Measurements from ENCODE around the gene ING3. TPM values are rescaled to one million over a fixed set of nuclear protein-coding genes. Genes with fewer than 3 reads are reported as not detected.

The ING3 gene
- total RNA-seq, 1 experiment from 2014 or later: 23.1 TPM

- H3K27ac Mint-ChIP-seq: no peak overlapping the region
- Histone ChIP-seq H4K91ac (ENCODE audit: insufficient read length, low read depth, low read length) (no peak overlapping the region), H4K5ac (ENCODE audit: insufficient read length, low read depth, low read length) (no peak overlapping the region), H3K79me1 (ENCODE audit: insufficient read depth, low read depth, low read length, poor library complexity, severe bottlenecking) (no peaks in the 10 kb centered on the region), H2BK12ac (ENCODE audit: insufficient read length, low read depth, low read length) (no peak overlapping the region), H3K27me3 (ENCODE audit: insufficient read depth, low read length) (no peaks in the 10 kb centered on the region), H2BK120ac (ENCODE audit: low read depth, low read length, poor library complexity, severe bottlenecking) (no peak overlapping the region), H4K8ac (replicated peaks; ENCODE audit: insufficient read length, low read depth, low read length) (no peak overlapping the region), H2BK20ac (ENCODE audit: low read depth, low read length, poor library complexity, severe bottlenecking) (no peak overlapping the region), H3K4me1 (ENCODE audit: insufficient read depth, low read length) (no peaks in the 10 kb centered on the region), H3K9ac (ENCODE audit: extremely low read depth, insufficient read length, low read length) (no peak overlapping the region), H3K27ac (ENCODE audit: insufficient read length, low read depth, low read length) (no peak overlapping the region), H3K4ac (ENCODE audit: low read depth, low read length) (no peak overlapping the region), H3K79me2 (ENCODE audit: insufficient read depth, low read length) (no peaks in the 10 kb centered on the region), H2BK5ac (ENCODE audit: insufficient read length, low read length) (no peak overlapping the region), H3K56ac (ENCODE audit: insufficient read length, low read depth, low read length) (no peak overlapping the region), H3K4me2 (ENCODE audit: insufficient read depth, insufficient read length, low read length) (no peak overlapping the region), H3K9me3 (ENCODE audit: control insufficient read depth, low read depth, low read length) (no peaks in the 10 kb centered on the region), H3K23me2 (ENCODE audit: insufficient read length, low read depth, low read length, poor library complexity, severe bottlenecking) (no peaks in the 10 kb centered on the region), H2AFZ (ENCODE audit: low read length) (no peak overlapping the region), H3T11ph (ENCODE audit: low read length) (no peak overlapping the region), H3K14ac (ENCODE audit: insufficient read depth, low read length) (no peak overlapping the region), H4K20me1 (ENCODE audit: control insufficient read depth, insufficient read depth, insufficient read length) (no peaks in the 10 kb centered on the region), H3K18ac (ENCODE audit: insufficient read length, low read depth, low read length) (no peak overlapping the region), H2AK5ac (ENCODE audit: insufficient read length, low read length) (no peak overlapping the region), H2BK15ac (ENCODE audit: low read depth, low read length) (no peak overlapping the region), H3K23ac (ENCODE audit: insufficient read length, low read depth, low read length) (no peak overlapping the region)
- H3K36me3 Mint-ChIP-seq (ENCODE audit: insufficient read depth in 1 of 3, low read depth in 3 of 3): no peaks in the 10 kb centered on the region
- no peaks in the 10 kb centered on the region for H3K9me3 Mint-ChIP-seq
- TF ChIP-seq CTCF (conservative IDR thresholded peaks at IDR 0.05): no peak
- WGBS (ENCODE audit: extremely low coverage, insufficient read length, low lambda C conversion rate): no CpG with 5 or more reads among the region's 1 CpG
- no peak overlapping the region for H3K4me3 Mint-ChIP-seq
- no peaks in the 10 kb centered on the region for H3K27me3 Mint-ChIP-seq (ENCODE audit: low read depth)
- DNase-seq: no peak
- H3K4me1 Mint-ChIP-seq: no peaks in the 10 kb centered on the region
Measured at GRCh38 chr7:121020249-121020988, 69.8 kb downstream of the ING3 start.
